SK-N-SH treated with all-trans-retinoic acid at 6 μM for 48 hours (cell line): Measurements from ENCODE around the gene CLCN3.

ENCODE experiments used
- ATAC-seq: fragments of 200-7000 bp; cut with Tn5 transposase; 3 replicates; pipeline ENCODE4 v1.9.1; 2020; ENCODE audit warnings: mild to moderate bottlenecking, moderate library complexity
- BACH2 ChIP-seq: fragments of 250-450 bp; sonication (Bioruptor Pico); IDR thresholded peaks from 2 replicates; pipeline ENCODE4 v1.9.0; 2021; ENCODE audit warnings: mild to moderate bottlenecking, borderline replicate concordance
- CREB5 ChIP-seq: fragments of 250-450 bp; sonication (Bioruptor Pico); IDR thresholded peaks from 2 replicates; pipeline ENCODE4 v1.5.1; 2020; ENCODE audit warnings: low read depth, mild to moderate bottlenecking, moderate library complexity
- CSRNP3 ChIP-seq: fragments of 250-450 bp; sonication (Bioruptor Pico); IDR thresholded peaks from 2 replicates; pipeline ENCODE4 v1.5.1; 2021; ENCODE audit warnings: mild to moderate bottlenecking, moderate library complexity
- ESRRG ChIP-seq: fragments of 250-450 bp; sonication (Bioruptor Pico); IDR thresholded peaks from 2 replicates; pipeline ENCODE4 v1.6.1; 2021; ENCODE audit warnings: mild to moderate bottlenecking
- GLIS3 ChIP-seq: fragments of 250-450 bp; sonication (Bioruptor Pico); IDR thresholded peaks from 2 replicates; pipeline ENCODE4 v1.5.0; 2020; ENCODE audit warnings: mild to moderate bottlenecking, moderate library complexity
- ISL1 ChIP-seq: fragments of 250-450 bp; sonication (Bioruptor Pico); IDR thresholded peaks from 2 replicates; pipeline ENCODE4 v2.1.2; 2022; ENCODE audit warnings: mild to moderate bottlenecking, moderate library complexity
- OSR1 ChIP-seq: fragments of 250-450 bp; sonication (Bioruptor Pico); IDR thresholded peaks from 2 replicates; pipeline ENCODE4 v1.8.0; 2022; ENCODE audit warnings: moderate library complexity, mild to moderate bottlenecking, inconsistent platforms
- PATZ1 ChIP-seq: fragments of 250-450 bp; sonication (Bioruptor Pico); IDR thresholded peaks from 2 replicates; pipeline ENCODE4 v1.8.0; 2020; ENCODE audit warnings: mild to moderate bottlenecking, moderate library complexity, borderline replicate concordance
- POU6F1 ChIP-seq: fragments of 250-450 bp; sonication (Bioruptor Pico); IDR thresholded peaks from 2 replicates; pipeline ENCODE4 v1.8.0; 2021; ENCODE audit warnings: low read depth, mild to moderate bottlenecking, moderate library complexity, borderline replicate concordance
- PPARA ChIP-seq: fragments of 250-450 bp; sonication (Bioruptor Pico); IDR thresholded peaks from 2 replicates; pipeline ENCODE4 v1.5.0; 2020; ENCODE audit warnings: mild to moderate bottlenecking, borderline replicate concordance
- TCF4 ChIP-seq: fragments of 250-450 bp; sonication (Bioruptor Pico); IDR thresholded peaks from 2 replicates; pipeline ENCODE4 v1.8.0; 2021; ENCODE audit warnings: mild to moderate bottlenecking, moderate library complexity, borderline replicate concordance
- TSHZ2 ChIP-seq: fragments of 250-450 bp; sonication (Bioruptor Pico); IDR thresholded peaks from 2 replicates; pipeline ENCODE4 v1.5.0; 2020; ENCODE audit warnings: mild to moderate bottlenecking, moderate library complexity
- ZC3H10 ChIP-seq: fragments of 250-450 bp; sonication (Bioruptor Pico); IDR thresholded peaks from 2 replicates; pipeline ENCODE4 v1.5.1; 2021; ENCODE audit warnings: mild to moderate bottlenecking, moderate library complexity
- ZFP3 ChIP-seq: fragments of 250-450 bp; sonication (Bioruptor Pico); IDR thresholded peaks from 2 replicates; pipeline ENCODE4 v1.5.0; 2020; ENCODE audit warnings: mild to moderate bottlenecking, moderate library complexity
- ZNF565 ChIP-seq: fragments of 450-650 bp; formaldehyde crosslinking; conservative IDR thresholded peaks from 2 replicates; pipeline ENCODE4 v1.5.0; 2020; ENCODE audit warnings: low read depth, mild to moderate bottlenecking, moderate library complexity
- ZNF70 ChIP-seq: fragments of 450-650 bp; formaldehyde crosslinking; IDR thresholded peaks from 2 replicates; pipeline ENCODE4 v1.5.0; 2020; ENCODE audit warnings: mild to moderate bottlenecking, moderate library complexity
- ZNF8 ChIP-seq: fragments of 450-650 bp; formaldehyde crosslinking; IDR thresholded peaks from 2 replicates; pipeline ENCODE4 v1.5.0; 2020; ENCODE audit warnings: mild to moderate bottlenecking, moderate library complexity

Gene CLCN3

GRCh38 chr4:169660929-169661328 lies 40.6 kb downstream of the CLCN3 start (continued):
- TF ChIP-seq BACH2 (CRISPR knock-in tag) (no peak), PATZ1 (no peak)

- no peak for ATAC-seq
- TF ChIP-seq TSHZ2 (CRISPR knock-in tag) (no peak), ZNF565 (CRISPR knock-in tag) (no peak), TCF4 (CRISPR knock-in tag) (no peak), BACH2 (CRISPR knock-in tag) (no peak), ZNF70 (CRISPR knock-in tag) (no peak), ZNF8 (CRISPR knock-in tag) (no peak), GLIS3 (no peak)
These were observed 41.4 kb downstream of the CLCN3 start for GRCh38 chr4:169661761-169662160.

GRCh38 chr4:169662206-169662605 lies 41.8 kb downstream of the CLCN3 start:
- no peak for ATAC-seq

GRCh38 chr4:169663402-169663801 lies 43.0 kb downstream of the CLCN3 start:
- no peak for ATAC-seq
- TF ChIP-seq PPARA (no peak), ZC3H10 (CRISPR knock-in tag) (no peak), ZNF70 (CRISPR knock-in tag) (no peak), ZFP3 (CRISPR knock-in tag) (no peak), OSR1 (no peak)

More at GRCh38 chr4:169662206-169662605, 41.8 kb downstream of the CLCN3 start:
- TF ChIP-seq ISL1 (CRISPR knock-in tag) = peak; percentile 26; the same call in 1 of the 2 replicates
- no peak for TF ChIP-seq ZNF565 (CRISPR knock-in tag)

GRCh38 chr4:169663831-169664230 lies 43.5 kb downstream of the CLCN3 start:
- ATAC-seq = peak; percentile 18
- TF ChIP-seq ISL1 (CRISPR knock-in tag) (peak; percentile 61; the same call in 1 of the 2 replicates), TSHZ2 (CRISPR knock-in tag) (peak; percentile 49; the same call in 1 of the 2 replicates), ZFP3 (CRISPR knock-in tag) (peak; percentile 55; the same call in 1 of the 2 replicates), ZNF70 (CRISPR knock-in tag) (no peak)

- peak; percentile 27 for ATAC-seq
- TF ChIP-seq POU6F1 (CRISPR knock-in tag) (no peak), ISL1 (CRISPR knock-in tag) (peak; percentile 80), PATZ1 (no peak; the same call in 1 of the 2 replicates), ESRRG (CRISPR knock-in tag) (no peak), ZNF565 (CRISPR knock-in tag) (no peak), BACH2 (CRISPR knock-in tag) (peak; percentile 58; the same call in 1 of the 2 replicates), ZNF8 (CRISPR knock-in tag) (no peak), ZC3H10 (CRISPR knock-in tag) (peak; percentile 75; the same call in 1 of the 2 replicates), CREB5 (CRISPR knock-in tag) (no peak), ZFP3 (CRISPR knock-in tag) (no peak), CSRNP3 (CRISPR knock-in tag) (0 out of 2 replicates have a peak, but pooled peaks have one; percentile 56)
These were observed 44.2 kb downstream of the CLCN3 start for GRCh38 chr4:169664615-169665014.
